H1 (cell line): ENCODE data around the gene KRT7. TPM values are rescaled to one million over a fixed set of nuclear protein-coding genes. Genes with fewer than 3 reads are reported as not detected.

Experiments used
- CHD1 ChIP-seq: IDR thresholded peaks from 2 replicates; pipeline ENCODE4 v1.6.1; 2012; ENCODE audit warnings: low read depth, low read length, improper control_type of control experiment
- CHD7 ChIP-seq: fragments of 300-600 bp; sonication (generic); IDR thresholded peaks from 2 replicates; pipeline ENCODE4 v1.7.1; 2012; ENCODE audit warnings: low read length, moderate library complexity, mild to moderate bottlenecking, inconsistent platforms; ENCODE audit not compliant: insufficient replicate concordance
- KDM4A ChIP-seq: IDR thresholded peaks from one replicate; pipeline ENCODE4 v1.7.1; 2012; ENCODE audit warnings: low read depth, mild to moderate bottlenecking, moderate library complexity, low read length, inconsistent platforms; ENCODE audit not compliant: severe bottlenecking
- PHF8 ChIP-seq: fragments of 200-600 bp; sonication (generic); conservative IDR thresholded peaks from 2 replicates; pipeline ENCODE4 v1.7.1; 2012; ENCODE audit warnings: low read depth, mild to moderate bottlenecking, inconsistent platforms, low read length, moderate library complexity
- TCF12 ChIP-seq: IDR thresholded peaks from 2 replicates; pipeline ENCODE4 v1.6.1; 2011; ENCODE audit warnings: low read depth, mild to moderate bottlenecking, low read length
- polyA plus RNA-seq, 7 experiments: library from polyadenylated mRNA; depleted of rRNA in 3 of 7; stranded (reverse) in 5 of 7; unstranded in 2 of 7; fragments of >200 nt in 5 of 7; fragments of 200-250 nt in 2 of 7; gene quantifications; 1 replicate in 5 of 7; 2 replicates in 1 of 7; 4 replicates in 1 of 7; pipeline versions ENCODE4 v1.2.1 to v1.2.3, GENCODE V29; 2011 to 2013; ENCODE audit warnings: missing spikeins in 2 of 7, mixed read lengths in 2 of 7
- total RNA-seq: library from RNA; stranded (reverse); fragmentation: NEBNext Ultra II Directional; extraction: Animal tissue kit (Norgen Biotek cat#: 25700); gene quantifications from 2 replicates; pipeline ENCODE4 v1.2.1, GENCODE V29; 2021

The KRT7 gene
- total and polyA plus RNA-seq, 2 of the 8 experiments (the other 6 are each of a cell fraction or from before 2014, with no cell fraction given), result 13.2 to 19.0 TPM

GRCh38 chr12:52284562-52285171 lies 51.6 kb downstream of the KRT7 start (continued):
- TF ChIP-seq KDM4A (no peak), TCF12 (no peak), CHD1 (no peak), CHD7 (no peak), PHF8 (no peak)
